IPS DF 6.9 (cell line): ENCODE results near the gene PBX4.

Experiments used
- DNase-seq: peaks from one replicate; pipeline ENCODE4 v3.0.0-alpha.2; 2013; ENCODE audit warnings: low read depth, low spot score
- H3K27ac ChIP-seq: one replicate; pipeline ENCODE4 v1.5.1; 2013; ENCODE audit warnings: low read length, control low read depth
- H3K27me3 ChIP-seq: 2 replicates; pipeline ENCODE4 v1.6.1; 2013; ENCODE audit warnings: mild to moderate bottlenecking, low read length; ENCODE audit not compliant: control insufficient read depth, insufficient read depth
- H3K36me3 ChIP-seq: 2 replicates; pipeline ENCODE4 v1.6.1; 2013; ENCODE audit warnings: low read length; ENCODE audit not compliant: control insufficient read depth, insufficient read depth
- H3K4me1 ChIP-seq: 2 replicates; pipeline ENCODE4 v1.6.1; 2013; ENCODE audit warnings: low read length; ENCODE audit not compliant: control insufficient read depth, insufficient read depth
- H3K4me3 ChIP-seq: 2 replicates; pipeline ENCODE4 v1.5.1; 2013; ENCODE audit warnings: mild to moderate bottlenecking, low read length
- H3K9me3 ChIP-seq: 2 replicates; pipeline ENCODE4 v1.6.1; 2013; ENCODE audit warnings: low read length, inconsistent platforms; ENCODE audit not compliant: control insufficient read depth, insufficient read depth
- WGBS: extraction: QIAGEN DNeasy Blood & Tissue Kit; methylation state at CpG from one replicate; pipeline ENCODE4 v1.1.7; 2013; ENCODE audit warnings: mixed read lengths, missing lambda C conversion rate; ENCODE audit not compliant: insufficient read length, insufficient coverage; 5-methylcytosine and 5-hydroxymethylcytosine counted together

The PBX4 gene

GRCh38 chr19:19647037-19647835 is 28.7 kb upstream of the PBX4 start:
- Histone ChIP-seq H3K27ac (no peak overlapping the region), H3K4me1 (peaks cover 3% of the 10 kb centered on the region), H3K4me3 (no peak overlapping the region), H3K9me3 (no peaks in the 10 kb centered on the region), H3K36me3 (peaks cover 49% of the 10 kb centered on the region), H3K27me3 (no peaks in the 10 kb centered on the region)
- DNase-seq, result no peak
- WGBS, result no CpG with 5 or more reads among the region's 29 CpGs

GRCh38 chr19:19645233-19645870 is 26.9 kb upstream of the PBX4 start:
- no peak overlapping the region for H3K27ac ChIP-seq
- no peaks in the 10 kb centered on the region for H3K27me3 ChIP-seq
- DNase-seq, result no peak
- no CpG with 5 or more reads among the region's 17 CpGs for WGBS
- no peaks in the 10 kb centered on the region for H3K9me3 ChIP-seq
- H3K4me1 ChIP-seq, result peaks cover 3% of the 10 kb centered on the region
- H3K36me3 ChIP-seq, result peaks cover 33% of the 10 kb centered on the region
- no peak overlapping the region for H3K4me3 ChIP-seq

- Histone ChIP-seq H3K4me3 (no peak overlapping the region), H3K9me3 (no peaks in the 10 kb centered on the region), H3K4me1 (peaks cover 3% of the 10 kb centered on the region), H3K36me3 (peaks cover 27% of the 10 kb centered on the region), H3K27ac (no peak overlapping the region), H3K27me3 (no peaks in the 10 kb centered on the region)
- no peak for DNase-seq
- no CpG with 5 or more reads among the region's 5 CpGs for WGBS
Observed at GRCh38 chr19:19644054-19644388, 25.5 kb upstream of the PBX4 start.

GRCh38 chr19:19643158-19644053 is 24.9 kb upstream of the PBX4 start, which contains the start of gene GMIP:
TSS of gene GMIP (minus strand) at chr19:19643657. CDS start at chr19:19643529, 128 bp downstream.
- Histone ChIP-seq H3K36me3 (peaks cover 27% of the 10 kb centered on the region), H3K27ac (no peak within 1 kb of the TSS), H3K9me3 (no peaks in the 10 kb centered on the region), H3K4me3 (peak within 1 kb of the TSS; percentile 63), H3K27me3 (no peaks in the 10 kb centered on the region), H3K4me1 (peaks cover 3% of the 10 kb centered on the region)
- WGBS, result no CpG with 5 or more reads among the region's 50 CpGs
- no peak for DNase-seq

- H3K27ac ChIP-seq, result no peak overlapping the region
- H3K27me3 ChIP-seq, result no peaks in the 10 kb centered on the region
- H3K4me3 ChIP-seq, result peak overlapping the region; percentile 63
- peaks cover 5% of the 10 kb centered on the region for H3K4me1 ChIP-seq
- no peak for DNase-seq
- peaks cover 27% of the 10 kb centered on the region for H3K36me3 ChIP-seq
- no CpG with 5 or more reads among the region's 16 CpGs for WGBS
- H3K9me3 ChIP-seq, result no peaks in the 10 kb centered on the region
Observed at GRCh38 chr19:19642506-19643157, 24.1 kb upstream of the PBX4 start.

GRCh38 chr19:19637523-19638251 is 19.2 kb upstream of the PBX4 start:
- Histone ChIP-seq H3K4me3 (no peak overlapping the region), H3K36me3 (peaks cover 14% of the 10 kb centered on the region), H3K27me3 (no peaks in the 10 kb centered on the region), H3K4me1 (peaks cover 6% of the 10 kb centered on the region), H3K27ac (no peak overlapping the region), H3K9me3 (no peaks in the 10 kb centered on the region)
- DNase-seq, result peak; percentile 52
- WGBS, result no CpG with 5 or more reads among the region's 53 CpGs

GRCh38 chr19:19637186-19637522 is 18.7 kb upstream of the PBX4 start:
- no peak overlapping the region for H3K4me3 ChIP-seq
- WGBS, result no CpG with 5 or more reads among the region's 27 CpGs
- DNase-seq, result no peak
- no peak overlapping the region for H3K27ac ChIP-seq
- peaks cover 3% of the 10 kb centered on the region; the same call in 1 of the 2 replicates for H3K4me1 ChIP-seq
- no peaks in the 10 kb centered on the region for H3K9me3 ChIP-seq
- no peaks in the 10 kb centered on the region for H3K27me3 ChIP-seq
- H3K36me3 ChIP-seq, result peaks cover 15% of the 10 kb centered on the region

- no peaks in the 10 kb centered on the region for H3K27me3 ChIP-seq
- H3K27ac ChIP-seq, result no peak overlapping the region
- H3K4me1 ChIP-seq, result peaks cover 3% of the 10 kb centered on the region; the same call in 1 of the 2 replicates
- WGBS, result no CpG with 5 or more reads among the region's 9 CpGs
- no peaks in the 10 kb centered on the region for H3K9me3 ChIP-seq
- H3K36me3 ChIP-seq, result peaks cover 15% of the 10 kb centered on the region
- no peak overlapping the region for H3K4me3 ChIP-seq
- DNase-seq, result no peak
Observed at GRCh38 chr19:19636573-19637185, 18.2 kb upstream of the PBX4 start.

- Histone ChIP-seq H3K4me3 (no peak overlapping the region), H3K36me3 (peaks cover 15% of the 10 kb centered on the region), H3K9me3 (no peaks in the 10 kb centered on the region), H3K27ac (no peak overlapping the region), H3K4me1 (peaks cover 3% of the 10 kb centered on the region; the same call in 1 of the 2 replicates), H3K27me3 (no peaks in the 10 kb centered on the region)
- DNase-seq, result no peak
- WGBS, result no CpG with 5 or more reads among the region's 14 CpGs
Observed at GRCh38 chr19:19635313-19635702, 16.8 kb upstream of the PBX4 start.
